Parathyroid adenoma (tissue), 2 donors: ENCODE data around the gene EIF3K.
A peak's percentile ranks its signal among the peaks of the same experiment; 100 is the strongest.

Source experiments
- H2AFZ ChIP-seq: fragments of 300-600 bp; sonication (generic); one replicate; pipeline ENCODE4 v1.7.0; 2017; ENCODE audit warnings: antibody characterized with exemption, mild to moderate bottlenecking
- H3K27ac ChIP-seq: fragments of 300-600 bp; sonication (generic); one replicate; pipeline ENCODE4 v1.7.0; 2017
- H3K27me3 ChIP-seq: fragments of 300-600 bp; sonication (generic); one replicate; pipeline ENCODE4 v1.7.0; 2017; ENCODE audit warnings: low read length; ENCODE audit not compliant: control insufficient read depth, insufficient read depth
- H3K36me3 ChIP-seq: fragments of 300-600 bp; sonication (generic); one replicate; pipeline ENCODE4 v1.7.0; 2017; ENCODE audit warnings: low read length; ENCODE audit not compliant: control insufficient read depth, insufficient read depth
- H3K4me1 ChIP-seq: fragments of 300-600 bp; sonication (generic); one replicate; pipeline ENCODE4 v1.7.0; 2017; ENCODE audit warnings: control low read depth
- H3K4me2 ChIP-seq: fragments of 300-600 bp; sonication (generic); one replicate; pipeline ENCODE4 v1.7.0; 2017; ENCODE audit warnings: low read length
- H3K4me3 ChIP-seq: fragments of 300-600 bp; sonication (generic); one replicate; pipeline ENCODE4 v1.7.0; 2017; ENCODE audit warnings: low read depth, low read length
- H3K79me2 ChIP-seq: fragments of 300-600 bp; sonication (generic); one replicate; pipeline ENCODE4 v1.7.0; 2017; ENCODE audit warnings: control low read depth
- H3K9ac ChIP-seq: fragments of 300-600 bp; sonication (generic); one replicate; pipeline ENCODE4 v1.7.0; 2017; ENCODE audit warnings: mild to moderate bottlenecking
- H3K9me3 ChIP-seq: fragments of 300-600 bp; sonication (generic); one replicate; pipeline ENCODE4 v1.7.0; 2017; ENCODE audit warnings: low read length; ENCODE audit not compliant: control insufficient read depth
- TF ChIP-seq, protein P1 (sequence below): fragments of 300-600 bp; sonication (generic); IDR thresholded peaks from one replicate; pipeline ENCODE4 v1.7.0; 2017; ENCODE audit warnings: antibody characterized with exemption, mild to moderate bottlenecking
- donor health status: primary hyperparathyroidism.

The EIF3K gene

DNA sequence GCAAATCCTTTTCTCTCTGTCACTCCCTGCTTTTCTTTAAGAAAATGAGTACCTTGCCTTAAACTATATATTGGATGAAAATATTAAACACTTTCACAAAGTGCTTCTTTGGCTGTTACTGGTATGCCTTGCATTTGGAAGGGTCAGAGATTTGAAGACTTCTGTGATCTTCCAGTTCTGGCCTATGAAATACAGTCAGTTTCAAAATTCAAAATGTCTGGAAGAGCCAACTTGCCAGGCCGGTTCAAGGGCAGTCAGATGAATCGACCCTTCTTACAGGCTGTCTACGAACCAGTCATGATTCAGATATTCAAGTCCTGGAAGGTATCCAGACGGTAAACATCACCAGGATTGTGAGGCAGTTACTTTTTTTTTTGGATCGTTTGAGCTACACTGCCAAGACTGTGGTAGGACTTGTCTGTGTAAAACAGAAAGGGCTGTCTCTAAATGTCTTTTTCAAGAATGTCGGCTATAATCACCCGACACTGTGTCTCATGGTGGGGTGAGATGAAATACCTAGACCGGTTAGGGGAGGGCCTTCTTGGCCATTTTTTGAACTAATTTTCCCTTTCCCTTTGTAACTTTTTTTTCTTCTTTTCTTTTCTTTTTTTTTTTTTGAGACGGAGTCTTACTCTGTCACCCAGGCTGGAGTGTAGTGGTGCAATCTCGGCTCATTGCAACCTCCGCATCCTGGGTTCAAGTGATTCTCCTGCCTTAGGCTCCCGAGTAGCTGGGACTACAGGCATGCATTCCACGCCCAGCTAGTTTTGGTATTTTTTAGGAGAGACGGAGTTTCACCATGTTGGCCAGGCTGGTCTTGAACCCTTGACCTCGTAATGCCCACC is 39.7 kb downstream of the EIF3K start:
- Histone ChIP-seq H3K4me2 (peak overlapping the region; percentile 74), H2AFZ (no peak overlapping the region), H3K4me3 (peak overlapping the region; percentile 56), H3K4me1 (peaks cover 77% of the 10 kb centered on the region), H3K9me3 (no peaks in the 10 kb centered on the region), H3K79me2 (peaks cover 63% of the 10 kb centered on the region), H3K27ac (peak overlapping the region; percentile 95), H3K27me3 (no peaks in the 10 kb centered on the region), H3K9ac (peak overlapping the region; percentile 30), H3K36me3 (no peaks in the 10 kb centered on the region)
- TF ChIP-seq, protein P1, sequence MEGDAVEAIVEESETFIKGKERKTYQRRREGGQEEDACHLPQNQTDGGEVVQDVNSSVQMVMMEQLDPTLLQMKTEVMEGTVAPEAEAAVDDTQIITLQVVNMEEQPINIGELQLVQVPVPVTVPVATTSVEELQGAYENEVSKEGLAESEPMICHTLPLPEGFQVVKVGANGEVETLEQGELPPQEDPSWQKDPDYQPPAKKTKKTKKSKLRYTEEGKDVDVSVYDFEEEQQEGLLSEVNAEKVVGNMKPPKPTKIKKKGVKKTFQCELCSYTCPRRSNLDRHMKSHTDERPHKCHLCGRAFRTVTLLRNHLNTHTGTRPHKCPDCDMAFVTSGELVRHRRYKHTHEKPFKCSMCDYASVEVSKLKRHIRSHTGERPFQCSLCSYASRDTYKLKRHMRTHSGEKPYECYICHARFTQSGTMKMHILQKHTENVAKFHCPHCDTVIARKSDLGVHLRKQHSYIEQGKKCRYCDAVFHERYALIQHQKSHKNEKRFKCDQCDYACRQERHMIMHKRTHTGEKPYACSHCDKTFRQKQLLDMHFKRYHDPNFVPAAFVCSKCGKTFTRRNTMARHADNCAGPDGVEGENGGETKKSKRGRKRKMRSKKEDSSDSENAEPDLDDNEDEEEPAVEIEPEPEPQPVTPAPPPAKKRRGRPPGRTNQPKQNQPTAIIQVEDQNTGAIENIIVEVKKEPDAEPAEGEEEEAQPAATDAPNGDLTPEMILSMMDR: no peak

DNA sequence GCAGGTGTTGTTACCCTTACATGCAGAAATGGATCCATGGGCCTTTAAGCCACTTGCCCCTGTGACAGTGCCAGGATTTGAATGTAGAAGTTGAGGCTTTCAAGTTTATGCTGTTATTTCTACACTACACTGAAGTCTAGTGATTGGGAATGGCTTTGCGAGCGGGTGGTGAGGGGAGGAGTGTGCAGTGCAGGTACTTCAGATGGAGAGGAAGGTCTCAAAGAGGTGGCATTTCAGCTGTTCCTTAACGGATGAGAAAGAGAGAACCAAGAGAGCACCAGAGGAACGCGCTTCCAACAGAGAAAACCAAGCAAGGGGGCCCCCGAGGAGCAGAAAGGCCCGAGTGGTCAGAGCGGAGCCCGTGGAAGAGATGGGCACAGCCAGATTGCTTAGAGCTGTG is 41.7 kb downstream of the EIF3K start:
- TF ChIP-seq, protein P1: no peak
- H3K4me1 ChIP-seq: peaks cover 90% of the 10 kb centered on the region
- H3K9ac ChIP-seq: no peak overlapping the region
- H3K4me2 ChIP-seq: peak overlapping the region; percentile 3
- peak overlapping the region; percentile 3 for H3K4me3 ChIP-seq
- no peaks in the 10 kb centered on the region for H3K27me3 ChIP-seq
- H3K36me3 ChIP-seq: no peaks in the 10 kb centered on the region
- H2AFZ ChIP-seq: no peak overlapping the region
- H3K79me2 ChIP-seq: peaks cover 68% of the 10 kb centered on the region
- no peaks in the 10 kb centered on the region for H3K9me3 ChIP-seq
- H3K27ac ChIP-seq: peak overlapping the region; percentile 95

DNA sequence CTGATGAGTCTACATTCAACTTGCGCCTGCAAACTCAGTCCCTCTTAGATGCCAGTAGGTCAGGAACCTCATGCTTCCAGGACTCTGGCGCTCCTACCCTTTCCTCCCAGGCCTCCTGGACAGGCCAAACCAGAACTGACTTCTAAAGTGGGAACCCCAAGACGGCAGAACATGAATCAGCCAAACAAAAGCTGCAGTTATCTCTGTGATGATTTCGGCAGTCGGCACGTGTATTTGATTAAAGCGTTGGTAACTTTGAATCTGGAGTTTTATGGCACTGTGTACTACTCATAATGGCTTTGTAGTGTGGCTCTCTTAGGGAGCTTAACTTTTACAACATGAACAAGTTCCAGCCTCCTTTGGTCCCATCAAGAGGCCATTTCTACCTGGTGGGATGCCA is 42.1 kb downstream of the EIF3K start:
- Histone ChIP-seq H3K4me2 (peak overlapping the region; percentile 3), H3K79me2 (peaks cover 68% of the 10 kb centered on the region), H3K27me3 (no peaks in the 10 kb centered on the region), H3K9me3 (no peaks in the 10 kb centered on the region), H3K36me3 (no peaks in the 10 kb centered on the region), H2AFZ (no peak overlapping the region), H3K27ac (peak overlapping the region; percentile 95), H3K4me1 (peaks cover 88% of the 10 kb centered on the region), H3K4me3 (peak overlapping the region; percentile 3), H3K9ac (no peak overlapping the region)
- TF ChIP-seq, protein P1: no peak

DNA sequence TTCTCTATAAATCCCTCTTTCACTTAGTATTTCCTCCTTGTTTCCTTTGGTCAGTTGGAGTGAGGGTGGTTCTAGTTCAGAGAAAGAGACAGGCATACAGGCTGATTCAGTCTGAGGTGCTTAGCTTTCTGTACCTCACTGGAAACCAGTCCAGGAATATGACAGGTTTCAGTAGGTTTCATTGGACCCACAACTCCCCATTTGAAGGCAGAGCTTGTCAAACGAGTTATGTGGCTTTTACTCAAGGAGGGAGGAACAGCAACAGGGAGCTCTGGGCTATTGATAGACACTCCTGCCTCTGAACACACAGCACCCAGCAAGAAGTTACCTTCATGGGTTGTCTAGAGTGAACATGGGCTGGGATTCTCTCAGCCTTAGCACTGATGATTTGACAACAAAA is 43.0 kb downstream of the EIF3K start:
- peak overlapping the region; percentile 8 for H3K4me2 ChIP-seq
- peaks cover 88% of the 10 kb centered on the region for H3K4me1 ChIP-seq
- no peaks in the 10 kb centered on the region for H3K27me3 ChIP-seq
- no peaks in the 10 kb centered on the region for H3K9me3 ChIP-seq
- H3K9ac ChIP-seq: no peak overlapping the region
- TF ChIP-seq, protein P1: no peak
- peaks cover 73% of the 10 kb centered on the region for H3K79me2 ChIP-seq
- H2AFZ ChIP-seq: no peak overlapping the region
- peak overlapping the region; percentile 11 for H3K4me3 ChIP-seq
- H3K27ac ChIP-seq: peak overlapping the region; percentile 95
- H3K36me3 ChIP-seq: no peaks in the 10 kb centered on the region
